Non-pigmented ciliary epithelial cell (primary cell): ENCODE results near the gene NR4A2.
"Not testable (repeated sequence)": the region's sequence is repeated elsewhere in the genome, so short reads cannot be mapped to it uniquely, and the experiment has no call there.

Experiments
- DNase-seq: peaks from one replicate; pipeline ENCODE4 v3.0.0-alpha.2; 2010; ENCODE audit warnings: low read depth

The NR4A2 gene

GRCh38 chr2:156321243-156321904 is 11.1 kb downstream of the NR4A2 start:
- DNase-seq: no peak

- DNase-seq: no peak
These were observed 11.9 kb downstream of the NR4A2 start for GRCh38 chr2:156320486-156321098.

GRCh38 chr2:156319811-156320485 is 12.6 kb downstream of the NR4A2 start:
- no peak for DNase-seq

- DNase-seq: no peak
These were observed 14.9 kb downstream of the NR4A2 start for GRCh38 chr2:156317631-156318030.

- DNase-seq: no peak
These were observed 20.5 kb downstream of the NR4A2 start for GRCh38 chr2:156311976-156312375.

- no peak for DNase-seq
These were observed 21.7 kb downstream of the NR4A2 start for GRCh38 chr2:156310773-156311172.

- no peak for DNase-seq
These were observed 22.6 kb downstream of the NR4A2 start for GRCh38 chr2:156309917-156310316.

GRCh38 chr2:156309167-156309566 is 23.4 kb downstream of the NR4A2 start:
- DNase-seq: no peak

- DNase-seq: no peak
These were observed 25.7 kb downstream of the NR4A2 start for GRCh38 chr2:156306821-156307220.

GRCh38 chr2:156305121-156305520 is 27.4 kb downstream of the NR4A2 start:
- DNase-seq: no peak

GRCh38 chr2:156300337-156300736 is 32.2 kb downstream of the NR4A2 start:
- no peak for DNase-seq

GRCh38 chr2:156294945-156295580 is 37.5 kb downstream of the NR4A2 start:
- no peak for DNase-seq

GRCh38 chr2:156293382-156293781 is 39.1 kb downstream of the NR4A2 start:
- not testable (repeated sequence) for DNase-seq

GRCh38 chr2:156279446-156280150 is 52.9 kb downstream of the NR4A2 start:
- no peak for DNase-seq
